OCI-M2 (cell line): ENCODE results near the gene ARID1B.
"Not testable (repeated sequence)": the region's sequence is repeated elsewhere in the genome, so short reads cannot be mapped to it uniquely, and the experiment has no call there.

Experiments used
- DNase-seq: peaks from one replicate; lab custom pipeline; 2025; ENCODE audit not compliant: unreplicated experiment; lab: John Stamatoyannopoulos, UW

ARID1B gene

DNA sequence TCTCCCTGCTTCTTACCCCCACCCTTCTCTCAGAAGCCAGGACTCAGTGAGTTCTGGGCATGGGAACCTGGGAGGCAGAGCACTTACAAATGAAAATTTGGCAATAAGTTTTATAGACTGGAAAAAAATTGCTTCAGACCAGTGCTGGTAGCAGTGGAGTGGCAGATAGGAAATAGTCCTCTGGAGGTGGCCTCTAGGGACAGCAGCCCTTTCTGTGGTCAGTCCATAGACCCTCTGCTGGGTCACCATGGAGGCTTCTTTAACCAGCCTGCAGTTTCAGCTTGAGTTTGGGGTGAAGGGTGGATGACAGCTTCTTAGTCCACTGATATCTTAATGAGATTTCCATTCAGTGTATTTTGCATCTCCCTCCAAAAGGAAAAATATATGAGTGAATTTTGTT is 179.1 kb downstream of the ARID1B start:
- DNase-seq, result no peak

DNA sequence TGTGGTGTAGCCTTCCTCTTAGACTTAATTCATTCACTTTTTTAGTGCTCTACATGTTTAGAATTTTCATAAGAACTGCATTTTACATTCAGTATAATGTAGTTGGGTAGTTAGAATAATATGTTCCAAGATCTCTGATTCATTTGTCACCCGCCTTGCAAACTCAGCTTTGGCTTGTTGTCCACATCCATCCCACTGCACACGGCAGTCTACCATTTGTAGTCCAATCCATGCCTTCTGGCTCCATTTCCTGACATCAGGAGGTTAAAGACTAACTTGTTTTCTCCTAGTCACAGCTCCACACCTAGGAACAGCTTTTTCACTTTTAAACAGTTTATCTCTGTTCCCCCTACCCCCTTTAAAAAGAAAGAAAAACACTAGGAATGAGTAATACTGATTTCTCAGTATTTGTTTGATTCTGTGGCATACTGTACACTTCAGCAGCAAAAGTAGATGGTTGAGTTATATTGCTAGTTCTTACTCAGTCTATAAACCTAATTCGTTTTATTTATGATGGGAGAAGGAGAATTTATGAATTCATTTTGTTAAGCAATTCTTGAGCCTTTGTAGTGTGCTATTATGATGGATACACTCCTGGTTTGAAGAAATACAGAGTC is 180.9 kb downstream of the ARID1B start:
- no peak for DNase-seq

GRCh38 chr6:156960525-156960924 is 183.3 kb downstream of the ARID1B start:
- no peak for DNase-seq

DNA sequence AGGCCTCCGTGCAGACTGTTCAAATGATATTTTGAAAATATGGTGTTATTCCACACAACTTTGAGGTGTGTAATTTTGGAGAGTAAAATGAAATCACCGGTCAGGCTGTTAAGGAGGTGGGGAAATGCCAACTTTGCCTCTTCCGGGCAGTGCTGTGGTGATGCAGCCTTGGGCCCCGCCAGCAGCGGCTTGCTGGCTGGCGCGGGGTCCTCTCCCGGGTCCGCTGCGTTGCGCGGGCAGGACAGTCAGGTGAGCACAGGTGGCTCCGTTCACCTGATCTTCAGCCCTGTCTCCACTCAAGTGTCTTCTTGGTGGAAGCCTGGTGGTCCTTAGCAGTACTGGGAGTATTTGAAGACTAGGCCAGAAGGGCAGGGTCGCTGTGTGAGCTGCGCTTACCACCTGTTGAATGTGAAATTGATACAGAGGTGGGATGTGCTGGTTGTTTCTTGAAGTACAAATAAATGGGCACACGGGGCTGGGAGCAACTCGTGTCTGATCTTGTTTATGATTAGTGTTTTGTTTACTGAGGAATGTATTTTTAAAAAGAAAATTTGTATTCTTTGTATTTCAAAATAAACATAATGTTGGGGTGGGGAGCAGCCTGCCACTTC is 184.2 kb downstream of the ARID1B start:
- no peak for DNase-seq

DNA sequence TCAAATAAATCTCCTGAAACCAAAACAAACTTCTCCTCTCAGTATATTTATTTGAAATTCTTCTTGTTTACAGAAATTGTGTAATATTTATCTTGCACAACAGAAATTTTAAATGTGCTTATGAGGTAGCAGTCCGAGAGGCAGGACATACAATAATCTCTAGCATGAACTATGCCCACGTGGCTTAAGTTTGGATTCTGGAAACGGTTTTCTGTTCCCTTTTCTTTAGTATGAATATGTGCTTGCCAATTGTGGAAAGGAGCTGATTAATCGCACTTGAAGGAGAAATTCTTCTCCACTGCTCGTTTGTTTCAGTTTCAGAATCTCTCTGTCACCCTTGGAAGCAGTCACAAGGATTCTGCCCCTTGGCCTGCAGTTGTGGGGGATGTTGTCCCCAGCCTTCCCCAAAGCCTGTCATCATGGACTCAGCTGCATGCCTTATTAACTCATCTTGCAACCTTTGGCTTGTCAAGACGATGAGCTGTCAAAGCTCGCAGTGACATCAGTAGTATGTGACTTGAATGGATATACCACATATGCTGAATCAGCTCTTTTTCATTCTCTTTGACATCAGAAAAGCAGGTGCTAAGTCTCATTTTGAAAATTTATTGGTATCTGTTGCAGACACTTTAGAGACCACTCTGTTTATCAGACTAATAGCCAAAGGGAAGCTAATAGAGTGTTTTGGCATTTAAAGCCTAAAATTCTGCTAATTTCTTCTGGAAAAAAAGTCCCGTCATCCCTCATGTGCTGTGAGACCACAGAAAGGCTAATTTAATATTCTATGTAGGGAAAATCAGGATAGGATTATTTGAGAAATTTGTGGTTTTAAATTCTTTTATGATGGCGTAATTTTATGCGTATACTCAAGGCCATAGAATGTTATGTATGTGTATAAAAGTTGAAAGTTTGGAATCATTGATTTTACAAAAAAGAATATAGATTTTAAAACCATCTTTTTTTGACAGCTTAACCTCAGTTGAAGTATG is 186.8 kb downstream of the ARID1B start:
- DNase-seq, result no peak

- DNase-seq, result no peak
Measured at GRCh38 chr6:156967852-156968251, 190.7 kb downstream of the ARID1B start.

GRCh38 chr6:156969233-156969632 is 192.1 kb downstream of the ARID1B start:
- DNase-seq, result no peak

GRCh38 chr6:156970595-156971112 is 193.5 kb downstream of the ARID1B start:
- no peak for DNase-seq

DNA sequence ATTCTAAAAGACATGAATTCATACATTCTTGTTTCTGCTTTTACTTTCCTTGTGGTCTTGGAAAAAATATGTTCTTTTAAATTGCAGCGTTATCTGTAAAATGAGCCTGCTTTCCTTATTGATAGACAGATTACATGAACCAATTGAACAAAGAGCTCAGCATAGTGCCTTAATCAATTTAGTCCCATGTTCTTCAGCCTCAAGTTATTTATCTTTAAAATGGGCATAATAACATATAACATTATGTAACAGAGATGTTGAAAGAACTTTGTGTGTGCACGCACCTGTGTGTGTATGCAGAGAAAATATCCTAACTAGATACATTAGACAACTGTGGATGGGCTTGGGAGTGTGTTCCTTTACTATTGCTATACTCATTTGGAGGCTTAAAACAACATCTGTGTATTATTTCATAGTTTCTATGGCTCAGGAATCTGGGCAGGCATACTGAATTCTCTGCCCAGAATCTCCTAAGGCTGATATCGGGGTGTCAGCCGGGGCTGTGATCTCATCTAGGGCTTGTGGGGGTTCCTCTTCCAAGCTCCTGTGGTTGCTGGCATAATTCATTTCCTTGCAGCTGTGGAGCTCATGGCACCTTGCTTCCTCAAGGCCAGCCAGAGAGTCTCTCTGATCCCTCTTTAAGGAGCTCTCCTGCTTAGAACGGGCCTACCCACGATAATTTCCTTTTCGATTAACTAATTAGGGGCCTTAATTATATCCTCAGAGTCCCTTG is 194.1 kb downstream of the ARID1B start:
- DNase-seq, result no peak

DNA sequence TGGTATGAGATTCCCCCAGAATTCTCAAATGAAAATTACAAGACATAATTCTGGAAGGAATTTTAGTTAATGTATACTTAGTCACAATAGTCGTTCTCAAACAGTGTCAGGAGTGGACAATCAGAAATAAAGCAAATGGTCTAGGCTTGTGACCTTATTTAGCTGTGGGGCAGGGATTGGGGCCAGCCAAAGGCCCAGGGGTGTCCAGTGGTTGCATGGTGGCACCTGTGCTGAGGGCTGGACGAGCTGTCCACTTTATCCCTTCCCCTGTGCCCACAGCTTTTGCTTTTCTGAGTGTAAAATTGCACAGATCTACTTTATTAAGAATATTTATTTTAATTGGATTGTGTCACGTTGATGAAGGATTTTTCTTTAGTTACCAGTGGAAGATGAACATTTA is 195.0 kb downstream of the ARID1B start:
- DNase-seq, result no peak

- no peak for DNase-seq
Measured at GRCh38 chr6:156974830-156975261, 197.7 kb downstream of the ARID1B start.

DNA sequence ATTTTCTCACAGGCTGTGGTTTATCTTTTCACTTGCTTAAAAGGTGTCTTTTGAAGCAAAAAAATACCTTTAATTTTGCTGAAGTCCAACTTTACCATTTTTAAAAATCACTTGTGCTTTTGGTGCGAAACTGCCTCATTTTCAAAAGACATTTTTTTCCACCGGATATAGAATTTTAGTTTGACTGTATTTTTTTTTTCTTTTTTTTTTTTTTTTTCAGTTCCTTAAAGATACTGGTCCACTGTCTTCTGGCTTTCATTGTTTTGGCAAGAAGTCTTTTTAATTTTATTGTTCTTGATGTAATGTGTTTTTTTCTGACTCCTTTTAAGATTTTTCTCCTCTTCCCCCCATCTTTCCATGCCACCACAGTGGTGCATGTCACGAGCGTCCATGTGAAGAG is 198.2 kb downstream of the ARID1B start:
- no peak for DNase-seq

DNA sequence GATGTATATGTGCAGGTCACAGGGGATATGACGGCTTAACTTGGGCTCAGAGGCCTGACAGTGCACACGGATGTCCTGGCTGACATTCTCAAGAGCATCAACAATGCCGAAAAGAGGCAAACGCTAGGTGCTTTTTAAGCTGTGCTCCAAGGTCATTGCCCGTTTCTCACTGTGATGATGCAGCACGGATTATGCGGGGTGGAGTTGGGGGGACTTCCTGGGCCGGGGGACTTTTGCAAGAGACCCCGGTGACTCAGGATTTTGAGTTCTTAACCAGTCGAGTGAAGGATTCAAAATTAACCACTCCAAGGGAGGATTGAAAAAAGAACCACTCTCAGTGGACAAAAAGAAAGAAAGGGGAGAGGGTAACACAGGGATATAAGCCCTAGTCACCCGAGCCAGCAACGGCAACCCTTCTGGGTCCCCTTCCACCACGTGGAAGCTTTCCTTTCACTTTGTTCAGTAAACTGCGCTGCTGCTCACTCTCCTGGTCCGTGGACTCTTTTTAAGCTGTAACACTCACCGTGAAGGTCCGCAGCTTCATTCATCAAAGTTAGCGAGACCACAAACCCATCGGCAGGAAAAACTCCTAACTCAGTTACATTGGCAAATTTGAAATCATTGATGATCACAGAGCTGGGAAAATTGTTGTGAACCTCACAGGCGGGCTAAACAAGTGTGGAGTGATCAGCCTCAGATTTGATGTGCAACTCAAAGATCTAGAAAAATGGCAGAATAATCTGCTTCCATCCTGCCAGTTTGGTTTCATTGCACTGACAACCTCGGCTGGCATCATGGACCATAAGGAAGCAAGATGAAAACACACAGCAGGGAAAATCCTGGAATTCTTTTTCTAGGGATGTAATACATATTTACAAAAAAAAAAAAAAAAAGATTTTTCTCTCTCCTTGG is 199.3 kb downstream of the ARID1B start:
- DNase-seq, result no peak

- no peak for DNase-seq
Measured at GRCh38 chr6:156977527-156978291, 200.5 kb downstream of the ARID1B start.

GRCh38 chr6:156978948-156979347 is 201.8 kb downstream of the ARID1B start:
- DNase-seq, result no peak

DNA sequence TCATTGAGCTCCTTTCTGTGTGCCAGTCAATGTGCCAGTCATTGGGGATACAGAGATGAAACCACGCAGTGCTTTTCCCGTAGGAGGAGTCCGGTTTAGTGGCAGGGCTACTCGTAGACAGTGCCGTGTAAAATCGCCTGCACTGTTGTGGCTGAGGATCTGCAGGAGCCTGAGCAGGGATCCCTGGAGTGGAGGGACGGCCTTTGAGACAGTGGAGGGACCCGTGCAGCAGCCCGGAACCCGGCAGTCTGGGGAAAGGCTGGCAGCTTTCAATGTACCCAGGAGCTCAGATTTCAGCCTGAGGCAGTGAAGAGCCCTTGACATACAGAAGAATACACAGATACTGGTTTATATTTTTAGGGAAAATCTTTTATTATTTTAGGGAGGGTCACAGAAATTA is 203.3 kb downstream of the ARID1B start:
- DNase-seq, result no peak

DNA sequence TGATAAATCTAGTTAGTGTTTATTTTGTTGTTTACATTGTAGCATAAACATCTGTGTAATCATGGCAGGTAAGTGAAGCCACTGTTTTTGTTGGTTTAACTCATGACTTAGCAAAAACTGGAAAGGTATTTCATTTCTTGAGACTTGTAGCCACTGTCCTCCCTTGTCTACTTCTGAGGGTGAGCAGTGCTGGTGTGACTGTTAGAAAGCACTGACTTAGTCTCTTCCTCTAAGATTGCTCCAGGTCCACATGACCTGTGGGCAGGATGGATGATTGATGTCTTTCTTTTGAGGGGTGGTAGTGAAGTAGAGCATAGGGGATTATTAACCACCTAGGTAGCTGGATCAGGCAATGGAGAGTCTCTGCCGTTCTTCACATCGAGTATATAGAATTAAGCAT is 203.8 kb downstream of the ARID1B start:
- DNase-seq, result no peak

DNA sequence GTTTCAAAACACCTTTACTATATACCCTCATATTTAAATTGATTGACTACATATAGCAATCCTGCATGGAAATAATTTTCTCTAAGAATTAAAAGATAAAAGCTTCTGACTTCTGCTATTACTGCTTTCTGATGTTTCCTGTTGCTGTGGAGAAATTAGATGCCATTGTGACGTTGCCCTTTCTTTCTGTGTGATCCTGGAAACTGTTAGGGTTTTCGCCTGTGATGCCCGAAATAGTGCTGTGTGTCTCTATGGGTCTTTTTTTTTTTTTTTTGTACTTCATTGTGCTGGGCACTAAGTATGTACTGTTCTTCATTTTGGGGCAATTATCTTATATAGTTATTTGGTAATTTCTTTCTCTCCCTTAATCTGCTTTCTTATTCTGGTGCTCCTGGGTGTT is 205.0 kb downstream of the ARID1B start:
- no peak for DNase-seq

- DNase-seq, result not testable (repeated sequence)
Measured at GRCh38 chr6:156982864-156983263, 205.7 kb downstream of the ARID1B start.
